ENCODE results near the gene OR10A3. TPM values are rescaled to one million over a fixed set of nuclear protein-coding genes. Genes with fewer than 3 reads are reported as not detected.

The OR10A3 gene
- total RNA-seq, 2 donors from 2014 or later: not detected

DNA sequence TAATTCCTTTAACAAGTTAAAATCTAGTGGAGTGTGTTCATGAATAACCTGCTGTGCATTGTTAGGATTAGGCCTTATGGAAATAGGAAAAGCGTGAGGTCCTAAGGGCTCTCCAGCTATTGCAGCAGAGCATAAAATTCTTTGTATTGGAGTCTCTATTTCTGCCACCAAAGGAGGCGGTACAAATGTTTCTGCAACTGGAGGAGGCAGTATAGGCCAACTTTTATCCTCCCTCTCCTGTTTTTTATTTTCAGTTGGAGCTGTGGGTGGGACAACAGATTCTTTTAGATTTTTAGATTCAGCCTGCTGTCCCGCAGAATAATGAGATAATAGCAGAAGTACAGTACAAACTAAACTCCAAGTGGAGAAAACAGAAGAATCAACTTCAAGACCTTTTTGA lies 36.6 kb downstream of the OR10A3 start:
- intact Hi-C loops (cut with DNase I): no loop called here
- no peaks in the 10 kb centered on the region for H3K9me3 ChIP-seq

DNA sequence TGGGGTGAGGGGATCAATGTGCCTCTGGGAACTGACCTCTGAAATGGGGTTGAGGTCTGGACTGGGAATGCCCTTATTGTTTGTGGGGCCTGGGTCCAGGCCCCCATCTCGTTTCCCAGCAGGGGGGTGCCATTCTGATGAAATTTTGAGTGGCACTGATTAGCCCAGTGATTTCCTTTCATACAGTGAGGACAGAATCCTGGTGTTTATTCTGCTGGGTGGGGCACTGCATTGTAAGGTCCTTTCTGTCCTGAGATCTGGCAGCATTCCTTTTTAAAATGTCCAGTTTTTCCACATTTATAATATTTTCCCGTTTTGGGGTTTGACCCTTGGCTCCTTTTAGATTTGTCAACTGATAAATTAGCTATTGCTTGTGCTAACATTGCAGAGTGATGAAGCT lies 37.6 kb downstream of the OR10A3 start:
- 11% methylated on average over 2 of the region's 2 CpGs for WGBS
- intact Hi-C loops (cut with DNase I): no loop called here
- DNase-seq (ENCODE audit: low spot score): no peak

More for the DNA sequence above, 36.6 kb downstream of the OR10A3 start:
- Histone ChIP-seq H3K4me1 (replicated peaks) (no peaks in the 10 kb centered on the region), H3K27me3 (replicated peaks; ENCODE audit: insufficient read depth) (no peaks in the 10 kb centered on the region), H3K27ac (peak overlapping the region; percentile 13 to 31), H3K4me3 (no peak overlapping the region), H3K36me3 (no peaks in the 10 kb centered on the region)
- DNase-seq (ENCODE audit: low spot score): no peak
- no peak for TF ChIP-seq POLR2AphosphoS5 (IDR thresholded peaks at IDR 0.05)
- TF ChIP-seq, protein P1, sequence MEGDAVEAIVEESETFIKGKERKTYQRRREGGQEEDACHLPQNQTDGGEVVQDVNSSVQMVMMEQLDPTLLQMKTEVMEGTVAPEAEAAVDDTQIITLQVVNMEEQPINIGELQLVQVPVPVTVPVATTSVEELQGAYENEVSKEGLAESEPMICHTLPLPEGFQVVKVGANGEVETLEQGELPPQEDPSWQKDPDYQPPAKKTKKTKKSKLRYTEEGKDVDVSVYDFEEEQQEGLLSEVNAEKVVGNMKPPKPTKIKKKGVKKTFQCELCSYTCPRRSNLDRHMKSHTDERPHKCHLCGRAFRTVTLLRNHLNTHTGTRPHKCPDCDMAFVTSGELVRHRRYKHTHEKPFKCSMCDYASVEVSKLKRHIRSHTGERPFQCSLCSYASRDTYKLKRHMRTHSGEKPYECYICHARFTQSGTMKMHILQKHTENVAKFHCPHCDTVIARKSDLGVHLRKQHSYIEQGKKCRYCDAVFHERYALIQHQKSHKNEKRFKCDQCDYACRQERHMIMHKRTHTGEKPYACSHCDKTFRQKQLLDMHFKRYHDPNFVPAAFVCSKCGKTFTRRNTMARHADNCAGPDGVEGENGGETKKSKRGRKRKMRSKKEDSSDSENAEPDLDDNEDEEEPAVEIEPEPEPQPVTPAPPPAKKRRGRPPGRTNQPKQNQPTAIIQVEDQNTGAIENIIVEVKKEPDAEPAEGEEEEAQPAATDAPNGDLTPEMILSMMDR (IDR thresholded peaks at IDR 0.05): peak in 1 of 4 experiments; percentile 13
- 38% methylated on average over 3 of the region's 3 CpGs for whole genome bisulfite sequencing

DNA sequence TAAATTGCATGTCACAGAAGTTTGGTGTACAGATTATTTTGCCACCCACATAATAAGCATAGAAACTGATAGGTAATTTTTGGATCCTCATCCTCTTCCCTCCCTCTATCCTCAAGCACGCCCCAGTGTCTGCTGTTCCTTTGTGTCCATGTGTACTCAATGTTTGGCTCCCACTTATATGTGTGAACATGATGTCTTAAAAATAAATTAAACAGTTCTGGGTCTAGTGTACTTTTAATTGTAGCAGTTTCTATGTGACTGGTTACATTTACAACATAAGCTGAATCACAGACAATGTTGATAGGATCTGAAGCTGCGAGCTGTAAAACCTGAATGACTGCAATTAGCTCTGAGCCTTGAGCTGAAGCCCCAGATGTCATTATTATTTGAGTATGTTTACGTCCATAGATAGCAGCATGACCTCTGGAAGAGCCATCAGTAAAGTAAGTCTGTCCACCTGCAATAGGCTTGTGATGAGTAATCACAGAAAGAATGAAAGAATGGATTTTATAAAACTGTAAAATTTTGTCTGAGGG lies 40.1 kb downstream of the OR10A3 start:
- WGBS: 12% methylated on average over 3 of the region's 3 CpGs
- Histone ChIP-seq H3K36me3 (no peaks in the 10 kb centered on the region), H3K4me1 (replicated peaks) (no peaks in the 10 kb centered on the region), H3K27me3 (replicated peaks; ENCODE audit: insufficient read depth) (no peaks in the 10 kb centered on the region), H3K9me3 (no peaks in the 10 kb centered on the region), H3K4me3 (no peak overlapping the region), H3K27ac (no peak overlapping the region)
- intact Hi-C loops (cut with DNase I): no loop called here
- no peak for DNase-seq (ENCODE audit: low spot score)
- no peak for TF ChIP-seq POLR2A (IDR thresholded peaks at IDR 0.05)
- no peak for TF ChIP-seq POLR2AphosphoS5 (IDR thresholded peaks at IDR 0.05)
- TF ChIP-seq, protein P1 (IDR thresholded peaks at IDR 0.05): no peak

More for the DNA sequence above, 37.6 kb downstream of the OR10A3 start:
- no peaks in the 10 kb centered on the region for H3K4me1 ChIP-seq (replicated peaks)
- no peaks in the 10 kb centered on the region for H3K27me3 ChIP-seq (replicated peaks; ENCODE audit: insufficient read depth)
- H3K36me3 ChIP-seq: no peaks in the 10 kb centered on the region
- no peaks in the 10 kb centered on the region for H3K9me3 ChIP-seq
- H3K4me3 ChIP-seq: no peak overlapping the region
- H3K27ac ChIP-seq: no peak overlapping the region
- TF ChIP-seq, protein P1 (IDR thresholded peaks at IDR 0.05): no peak
- TF ChIP-seq POLR2AphosphoS5 (IDR thresholded peaks at IDR 0.05): no peak
- no peak for TF ChIP-seq POLR2A (IDR thresholded peaks at IDR 0.05)

DNA sequence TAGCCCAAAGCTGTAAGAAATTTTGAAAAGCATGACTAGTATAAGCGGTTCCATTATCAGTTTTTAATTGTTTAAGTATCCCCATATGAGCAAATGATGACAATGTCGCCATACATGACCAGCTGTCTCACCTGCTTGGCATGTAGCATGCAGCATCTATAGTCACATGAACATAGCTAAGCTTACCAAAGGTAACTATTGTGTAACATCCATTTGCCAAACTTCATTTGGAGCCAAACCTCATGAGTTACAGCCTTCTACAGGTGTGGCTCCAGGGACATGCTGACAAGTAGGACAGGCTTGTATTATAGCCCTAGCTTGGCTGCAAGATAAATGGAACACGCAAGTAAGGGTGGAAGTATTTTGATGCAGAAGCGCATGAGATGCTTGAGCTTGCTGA lies 40.8 kb downstream of the OR10A3 start:
- Histone ChIP-seq H3K27ac (no peak overlapping the region), H3K9me3 (no peaks in the 10 kb centered on the region), H3K27me3 (replicated peaks; ENCODE audit: insufficient read depth) (no peaks in the 10 kb centered on the region), H3K36me3 (no peaks in the 10 kb centered on the region), H3K4me1 (replicated peaks) (no peaks in the 10 kb centered on the region), H3K4me3 (no peak overlapping the region)
- TF ChIP-seq, protein P1 (IDR thresholded peaks at IDR 0.05): no peak
- TF ChIP-seq POLR2A (IDR thresholded peaks at IDR 0.05) (no peak), POLR2AphosphoS5 (IDR thresholded peaks at IDR 0.05) (no peak)
- DNase-seq (ENCODE audit: low spot score): no peak
- intact Hi-C loops (cut with DNase I): no loop called here
- WGBS: 87% methylated on average over 4 of the region's 4 CpGs

DNA sequence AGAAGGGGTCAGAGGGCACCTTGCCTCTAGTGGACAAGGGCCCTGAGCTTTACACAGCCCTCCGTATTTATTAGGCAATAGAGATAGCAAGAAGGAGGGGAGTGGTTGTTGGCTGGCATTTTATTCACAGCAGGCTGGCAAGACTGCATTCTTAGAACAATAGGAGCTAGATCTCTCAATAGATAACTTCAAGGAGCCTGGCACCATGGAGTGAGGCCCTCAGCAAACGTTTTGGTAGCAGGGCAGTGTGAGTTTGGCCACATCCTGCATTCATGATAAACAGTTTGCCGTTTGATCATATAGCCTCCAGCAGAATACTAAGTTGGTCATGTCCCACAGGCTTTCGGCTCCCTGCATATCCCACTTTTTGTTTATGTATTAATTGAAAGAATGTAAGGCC lies 42.1 kb downstream of the OR10A3 start:
- no peak for TF ChIP-seq POLR2A (IDR thresholded peaks at IDR 0.05)
- no peak for TF ChIP-seq POLR2AphosphoS5 (IDR thresholded peaks at IDR 0.05)
- TF ChIP-seq, protein P1 (IDR thresholded peaks at IDR 0.05): no peak
- Histone ChIP-seq H3K27me3 (replicated peaks; ENCODE audit: insufficient read depth) (no peaks in the 10 kb centered on the region), H3K36me3 (no peaks in the 10 kb centered on the region), H3K27ac (no peak overlapping the region), H3K4me1 (replicated peaks) (no peaks in the 10 kb centered on the region), H3K4me3 (no peak overlapping the region), H3K9me3 (no peaks in the 10 kb centered on the region)
- WGBS: 42% methylated on average over 4 of the region's 4 CpGs
- DNase-seq (ENCODE audit: low spot score): no peak
- intact Hi-C loops (cut with DNase I): no loop called here

All from prostate gland (tissue), 2 donors.